GM11168 (cell line): ENCODE data around the gene SLC23A2.
"Not testable (repeated sequence)": the region's sequence is repeated elsewhere in the genome, so short reads cannot be mapped to it uniquely, and the experiment has no call there.

Experiments
- in situ Hi-C: fragments of 300-500 bp; cut with MboI; formaldehyde crosslinking; loops from one replicate; pipeline ENCODE4 v1.12.0; 2022; ENCODE audit warnings: low sequenced_read_pairs; ENCODE audit not compliant: unreplicated experiment

Gene SLC23A2

DNA sequence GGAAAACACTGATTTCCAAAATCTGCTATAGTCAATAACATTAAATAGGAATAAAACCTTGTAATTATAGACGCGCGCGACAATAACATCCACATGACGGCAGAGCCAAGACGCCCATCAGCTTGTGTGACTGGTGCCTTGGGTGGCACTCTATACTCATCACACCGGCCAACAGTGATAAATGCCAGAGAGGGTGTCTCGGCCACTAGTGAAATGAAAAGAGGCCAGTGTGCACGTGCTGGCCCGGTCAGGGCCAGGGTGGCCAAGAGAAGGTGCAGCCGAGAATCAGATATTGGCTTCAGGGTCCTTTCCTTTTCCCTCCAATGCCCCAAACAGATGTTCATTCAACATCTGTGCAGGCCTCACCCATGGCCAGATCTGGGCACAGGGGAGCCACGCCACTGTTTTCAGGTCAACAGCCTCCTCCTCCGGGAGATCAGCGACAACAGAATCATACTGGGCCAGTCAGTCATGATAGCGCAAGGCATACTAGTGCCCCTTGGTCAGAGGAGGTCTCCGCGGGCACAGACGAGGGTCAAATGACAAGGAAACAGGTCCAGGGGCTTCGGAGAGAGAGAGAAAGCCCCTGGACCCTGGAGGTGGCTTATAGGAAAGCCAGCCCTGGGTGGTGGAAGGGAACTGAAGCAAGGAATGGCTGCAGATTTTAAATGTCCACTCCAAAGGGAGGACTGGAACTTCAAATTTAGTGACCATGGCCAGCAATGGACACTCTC lies 145.1 kb downstream of the SLC23A2 start:
- in situ Hi-C loops: no loop called here

DNA sequence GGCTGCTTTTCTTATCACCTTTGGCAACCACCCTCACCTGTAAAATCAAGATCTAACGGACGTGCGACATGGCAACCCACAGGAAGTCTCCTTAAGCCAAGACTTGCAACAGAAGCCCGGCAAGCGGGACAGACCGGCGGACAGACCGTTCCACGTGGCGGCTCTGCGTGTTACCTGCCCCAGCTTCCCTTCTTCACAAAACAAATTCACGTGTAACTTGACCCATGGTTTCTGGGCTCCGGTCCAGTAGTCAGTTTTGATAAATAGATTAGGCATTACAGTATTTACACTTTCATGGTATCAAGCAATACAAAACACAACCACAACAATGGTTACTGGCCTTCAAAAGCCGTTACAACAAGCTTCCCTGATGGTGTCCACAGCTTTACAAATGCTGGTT lies 145.8 kb downstream of the SLC23A2 start:
- in situ Hi-C loops: no loop called here

DNA sequence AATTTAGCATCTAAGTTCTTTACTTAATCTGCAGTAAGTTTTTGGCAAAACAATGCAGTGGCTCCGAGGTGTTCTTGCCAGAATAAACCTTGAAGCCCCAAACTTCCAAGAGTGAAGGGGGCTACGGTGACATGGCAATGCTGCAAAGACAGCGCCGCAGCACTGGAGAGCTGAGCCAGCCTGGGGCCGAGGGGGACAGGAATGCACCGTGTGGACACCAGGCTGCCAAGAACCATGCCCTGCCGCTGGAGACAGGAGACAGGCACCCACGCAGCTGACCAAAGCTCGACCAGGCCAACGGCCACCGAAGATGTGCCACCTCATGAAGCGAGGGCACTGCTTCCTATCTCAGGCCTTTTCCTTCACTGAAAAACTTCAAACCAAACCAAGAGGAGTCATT lies 146.2 kb downstream of the SLC23A2 start:
- in situ Hi-C loops: no loop called here

DNA sequence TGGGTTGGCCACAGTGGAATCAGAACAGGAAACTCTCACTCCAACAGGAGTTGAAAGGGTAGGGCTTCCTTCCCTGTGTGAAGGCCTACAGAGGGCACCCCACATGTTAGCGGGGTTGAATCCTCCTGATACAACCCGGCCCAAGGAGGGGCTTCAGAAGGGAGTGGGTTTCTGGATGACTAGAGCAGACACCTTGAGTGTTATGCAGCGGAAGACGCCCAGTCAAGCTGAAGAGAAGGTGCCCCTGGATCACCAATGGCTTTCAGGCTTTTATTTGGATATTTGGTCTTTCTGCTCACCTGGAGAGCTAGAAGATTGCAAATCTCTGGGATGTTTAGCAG lies 146.8 kb downstream of the SLC23A2 start:
- in situ Hi-C loops: no loop called here

DNA sequence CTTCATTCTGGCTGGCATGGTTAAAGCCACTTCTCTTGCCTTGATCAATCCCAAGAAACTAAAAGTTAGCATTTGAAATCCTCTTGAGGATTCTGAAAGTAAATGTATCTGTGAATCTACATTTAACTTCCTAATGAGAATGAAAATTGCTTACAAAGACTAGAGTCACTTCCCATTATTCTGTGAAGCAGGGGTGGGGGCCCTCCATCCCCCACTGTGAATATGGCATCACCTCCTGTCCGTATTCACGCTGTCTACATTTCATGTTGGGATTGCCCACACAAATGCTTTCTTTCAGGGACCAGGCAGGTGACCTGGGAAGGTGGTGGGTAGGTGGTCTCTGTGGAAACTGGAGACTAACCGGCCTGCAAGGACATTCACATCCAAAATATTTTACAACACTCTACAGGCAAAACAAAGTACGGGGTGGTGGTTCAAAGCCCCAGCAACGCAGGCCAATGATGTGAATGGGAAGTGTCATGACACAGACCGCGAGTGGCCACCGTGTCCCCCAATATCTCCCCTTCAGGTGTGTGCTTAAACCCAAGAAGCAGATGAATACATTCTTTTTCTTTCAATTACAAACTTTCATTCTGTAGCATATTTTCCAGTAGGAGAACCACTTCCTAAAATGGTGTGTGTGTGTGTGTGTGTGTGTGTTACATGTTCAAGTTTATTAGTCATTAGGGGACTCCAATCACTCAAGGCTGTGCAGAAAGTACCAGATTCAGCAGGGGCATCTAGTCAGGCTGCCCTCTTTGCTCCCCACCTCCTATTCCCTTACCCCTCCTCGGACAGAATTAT lies 147.4 kb downstream of the SLC23A2 start:
- in situ Hi-C loops: no loop called here

DNA sequence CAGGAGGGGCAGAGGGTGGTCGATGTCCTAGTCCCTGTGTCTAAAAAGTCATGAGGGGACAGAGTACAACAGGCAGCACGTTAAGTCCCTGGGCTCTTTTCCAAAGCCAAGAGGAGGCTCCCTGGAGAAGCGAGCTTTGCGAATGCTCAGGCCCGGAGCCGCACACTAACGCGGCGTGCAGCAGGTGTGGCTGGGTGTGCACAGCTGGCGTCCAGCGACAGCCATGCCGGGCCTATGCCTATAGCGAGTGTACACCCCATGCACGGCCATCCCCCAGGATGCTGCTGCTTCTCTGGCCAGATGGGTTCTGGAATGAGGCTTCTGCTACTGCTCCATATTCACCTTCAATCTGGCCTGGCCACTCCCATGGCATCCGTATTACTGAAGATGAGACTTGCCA lies 148.3 kb downstream of the SLC23A2 start:
- in situ Hi-C loops: no loop called here

DNA sequence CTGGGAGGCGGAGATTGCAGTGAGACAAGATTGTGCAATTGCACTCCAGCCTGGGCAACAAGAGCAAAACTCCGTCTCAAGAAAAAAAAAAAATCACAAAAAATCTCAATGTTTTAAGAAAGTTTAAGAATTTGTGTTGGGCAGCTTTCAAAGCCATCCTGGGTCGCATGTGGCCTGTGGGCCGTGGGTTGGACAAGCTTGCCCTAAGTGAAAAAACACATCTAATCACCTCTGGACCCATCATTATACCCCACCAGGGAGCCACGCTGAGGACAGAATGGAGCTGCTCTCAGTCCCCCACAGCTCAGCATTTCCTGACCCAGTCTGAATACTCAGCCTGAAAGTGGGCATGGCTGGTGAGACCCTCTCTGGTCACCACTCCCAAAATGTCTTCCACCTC lies 150.3 kb downstream of the SLC23A2 start:
- in situ Hi-C loops: no loop called here

DNA sequence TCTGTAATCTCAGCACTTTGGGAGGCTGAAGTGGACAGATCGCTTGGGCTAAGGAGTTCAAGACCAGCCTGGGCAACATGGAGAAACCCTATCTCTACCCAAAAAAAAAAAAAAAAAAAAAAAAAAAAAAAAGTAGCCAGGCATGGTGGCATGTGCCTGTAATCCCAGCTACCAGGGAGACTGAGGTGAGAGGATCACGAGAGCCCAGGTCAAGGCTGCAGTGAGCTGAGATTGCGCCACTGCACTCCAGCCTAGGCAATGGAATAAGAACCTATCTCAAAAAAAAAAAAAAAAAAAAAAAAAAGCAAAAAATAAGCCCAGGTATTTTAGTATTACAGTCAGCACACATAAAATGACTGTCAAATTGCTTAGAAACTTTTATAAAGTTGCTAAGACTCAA lies 152.5 kb downstream of the SLC23A2 start:
- in situ Hi-C loops: not testable (repeated sequence)

DNA sequence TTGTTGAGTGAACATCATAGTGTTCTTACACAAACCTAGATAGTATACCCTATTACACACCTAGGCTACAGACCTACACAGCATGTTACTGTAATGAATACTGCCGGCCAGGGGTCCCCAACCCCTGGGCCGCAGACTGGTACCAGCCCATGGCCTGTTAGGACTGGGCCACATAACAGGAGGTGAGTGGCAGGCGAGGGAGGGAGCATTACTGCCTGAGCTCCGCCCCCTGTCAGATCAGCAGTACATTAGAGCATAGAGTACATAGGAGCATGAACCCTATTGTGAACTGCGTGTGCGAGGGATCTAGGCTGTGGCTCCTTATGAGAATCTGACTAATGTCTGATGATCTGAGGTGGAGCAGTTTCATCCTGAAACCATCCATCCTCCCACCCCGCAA lies 153.3 kb downstream of the SLC23A2 start:
- in situ Hi-C loops: no loop called here

DNA sequence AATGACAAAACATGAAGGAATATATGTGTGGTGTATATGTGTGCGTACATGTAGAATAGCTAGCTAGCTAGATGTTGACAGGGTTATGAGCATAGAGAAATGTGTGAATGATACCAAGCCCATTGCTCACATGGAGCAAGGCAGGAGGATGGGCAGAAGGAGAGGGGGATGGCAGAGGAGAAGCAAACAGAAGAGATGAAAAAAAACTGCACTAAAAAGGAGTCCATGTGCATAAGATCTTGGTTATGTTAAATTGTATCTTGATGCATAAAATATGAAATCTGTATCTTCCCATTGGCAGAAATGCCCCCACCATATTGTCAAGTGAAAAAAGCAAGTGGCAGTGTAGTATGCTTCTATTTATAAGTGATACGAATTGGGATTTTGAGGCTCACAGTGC lies 154.5 kb downstream of the SLC23A2 start:
- in situ Hi-C loops: no loop called here

DNA sequence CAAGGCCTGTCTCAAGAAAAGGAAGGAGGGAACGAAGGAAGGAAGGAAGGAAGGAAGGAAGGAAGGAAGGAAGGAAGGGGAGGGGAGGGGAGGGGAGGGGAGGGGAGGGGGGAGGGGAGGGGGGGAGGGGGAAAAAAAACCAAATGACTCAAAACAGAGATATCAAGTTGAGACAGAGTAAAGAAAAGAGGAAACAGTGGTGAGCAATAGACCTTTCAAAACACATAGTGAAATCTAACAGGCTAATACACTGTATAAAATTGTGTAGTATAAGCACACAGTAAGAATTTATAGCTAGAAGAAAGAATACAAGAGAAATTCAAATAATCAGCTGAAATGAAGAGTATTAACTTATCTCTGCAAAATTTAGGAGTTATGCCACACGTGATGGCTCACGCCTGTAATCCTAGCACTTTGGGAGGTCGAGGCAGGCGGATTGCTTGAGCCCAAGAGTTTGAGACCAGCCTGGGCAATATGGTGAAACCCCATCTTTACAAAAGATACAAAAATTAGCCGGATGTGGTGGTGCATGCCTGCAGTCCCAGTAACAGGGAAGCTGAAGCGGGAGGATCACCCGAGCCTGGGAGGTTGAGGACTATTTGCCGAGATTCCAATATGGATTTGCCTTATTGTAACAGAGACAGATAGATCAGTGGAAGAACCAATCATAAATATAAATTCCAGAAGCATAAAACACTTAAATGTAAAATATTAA lies 156.4 kb downstream of the SLC23A2 start:
- in situ Hi-C loops: no loop called here

DNA sequence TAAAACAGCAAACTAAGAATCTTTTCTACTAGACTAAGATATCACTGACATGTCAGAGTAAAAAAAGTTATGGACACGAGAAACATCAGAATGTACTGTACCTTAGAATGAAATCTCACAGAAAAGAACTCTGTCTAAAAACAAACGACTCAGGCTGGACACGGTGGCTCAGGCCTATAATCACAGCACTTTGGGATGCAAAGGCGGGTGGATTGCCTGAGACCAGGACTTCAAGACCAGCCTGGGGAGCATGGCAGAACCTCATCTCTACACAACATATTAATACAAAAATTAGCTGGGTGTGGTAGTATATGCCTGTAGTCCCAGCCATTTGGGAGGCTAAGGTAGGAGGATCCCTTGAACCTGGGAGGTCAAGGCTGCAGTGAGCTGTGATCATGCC lies 157.0 kb downstream of the SLC23A2 start:
- in situ Hi-C loops: no loop called here

DNA sequence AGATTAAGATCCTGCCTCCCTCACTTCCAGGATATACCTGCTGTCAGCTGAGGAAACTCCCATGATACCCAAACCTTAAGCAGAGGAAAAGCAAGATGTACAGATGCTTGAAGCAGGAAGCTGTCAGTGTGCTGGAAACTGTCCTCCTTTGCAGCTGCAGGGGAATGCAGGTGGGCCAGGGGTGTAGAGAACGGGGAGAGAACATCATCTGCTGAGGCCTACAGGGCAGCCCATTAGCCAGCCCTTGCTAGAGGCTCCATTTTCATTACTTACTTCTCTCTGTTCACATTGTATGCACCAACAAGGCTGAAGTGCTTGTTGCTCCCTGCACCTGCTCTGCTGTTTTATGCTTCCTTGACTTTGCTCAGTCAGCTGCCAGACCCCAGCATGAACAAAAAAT lies 160.5 kb downstream of the SLC23A2 start:
- in situ Hi-C loops: no loop called here

DNA sequence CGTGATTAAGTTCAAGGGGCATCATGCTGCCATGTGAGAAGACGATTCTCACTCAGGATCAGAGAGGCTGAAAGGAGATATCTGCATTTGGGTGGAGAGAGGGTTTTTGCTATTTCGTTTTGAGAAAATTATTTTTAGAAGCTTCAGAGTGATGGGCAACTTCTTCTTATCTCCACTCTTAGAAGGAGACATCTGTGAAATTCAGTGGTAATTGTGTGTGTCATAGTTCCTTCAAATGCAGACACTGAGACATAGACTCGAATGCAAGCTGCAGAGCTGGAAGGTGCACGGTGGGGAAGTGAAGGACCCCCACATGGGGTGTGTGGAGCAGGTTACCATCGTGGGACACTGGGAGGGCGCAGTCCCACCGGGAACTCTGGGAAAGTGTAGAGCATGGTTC lies 162.8 kb downstream of the SLC23A2 start:
- in situ Hi-C loops: no loop called here

DNA sequence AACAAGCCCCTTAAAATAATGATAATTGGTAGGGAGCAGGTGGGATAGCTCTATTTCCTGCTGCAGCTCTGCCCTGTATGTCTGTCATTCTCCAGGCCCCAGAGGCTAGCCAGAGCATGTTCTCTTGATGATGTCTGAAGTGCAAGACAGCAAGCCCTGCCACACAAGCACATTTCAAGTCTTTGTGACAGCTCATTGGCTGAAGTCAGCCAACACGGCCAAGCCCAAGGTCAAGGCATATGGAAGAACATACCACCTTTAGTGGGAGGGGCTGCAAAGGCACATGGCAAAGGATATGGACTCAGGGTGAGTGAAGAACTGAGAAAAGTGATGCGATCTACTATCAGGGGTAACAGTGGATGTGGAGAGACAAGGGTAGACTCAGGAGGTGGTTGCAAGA lies 163.6 kb downstream of the SLC23A2 start:
- in situ Hi-C loops: no loop called here

DNA sequence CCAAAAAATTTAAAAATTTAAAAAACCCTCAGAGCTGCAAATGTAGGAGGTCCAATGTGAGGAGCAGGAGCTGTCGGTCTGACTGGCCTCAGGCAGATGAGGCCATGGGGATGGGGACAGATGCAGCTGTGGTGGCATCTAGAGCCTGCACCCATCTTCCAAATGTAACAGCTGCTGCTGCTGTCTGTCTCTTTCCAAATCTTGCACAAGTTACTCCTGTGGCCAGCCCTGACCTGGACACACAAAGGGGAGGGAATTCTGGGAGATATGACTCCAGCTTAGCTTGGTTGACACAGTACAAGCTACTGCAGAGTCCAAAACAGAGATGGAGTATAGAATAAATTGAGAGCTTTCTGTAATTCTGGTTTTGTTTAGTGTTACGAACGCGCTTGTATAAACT lies 164.4 kb downstream of the SLC23A2 start:
- in situ Hi-C loops: no loop called here

DNA sequence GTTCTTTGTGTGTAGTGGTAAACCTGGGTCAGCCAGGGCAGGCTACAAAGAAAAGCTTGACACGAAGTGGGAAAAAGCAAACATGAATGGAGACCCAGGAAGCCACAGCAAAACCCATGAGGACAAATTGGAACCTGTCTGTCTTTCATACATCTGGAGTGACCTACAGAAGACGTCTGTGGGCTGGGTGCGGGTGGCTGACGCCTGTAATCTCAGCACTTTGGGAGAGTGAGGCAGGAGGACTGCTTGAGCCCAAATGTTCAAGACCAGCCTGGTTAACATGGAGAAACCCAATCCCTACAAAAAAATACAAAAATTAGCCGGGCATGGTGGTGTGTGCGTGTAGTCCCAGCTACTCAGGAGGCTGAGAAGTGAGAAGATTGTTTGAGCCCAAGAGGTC lies 164.8 kb downstream of the SLC23A2 start:
- in situ Hi-C loops: no loop called here

DNA sequence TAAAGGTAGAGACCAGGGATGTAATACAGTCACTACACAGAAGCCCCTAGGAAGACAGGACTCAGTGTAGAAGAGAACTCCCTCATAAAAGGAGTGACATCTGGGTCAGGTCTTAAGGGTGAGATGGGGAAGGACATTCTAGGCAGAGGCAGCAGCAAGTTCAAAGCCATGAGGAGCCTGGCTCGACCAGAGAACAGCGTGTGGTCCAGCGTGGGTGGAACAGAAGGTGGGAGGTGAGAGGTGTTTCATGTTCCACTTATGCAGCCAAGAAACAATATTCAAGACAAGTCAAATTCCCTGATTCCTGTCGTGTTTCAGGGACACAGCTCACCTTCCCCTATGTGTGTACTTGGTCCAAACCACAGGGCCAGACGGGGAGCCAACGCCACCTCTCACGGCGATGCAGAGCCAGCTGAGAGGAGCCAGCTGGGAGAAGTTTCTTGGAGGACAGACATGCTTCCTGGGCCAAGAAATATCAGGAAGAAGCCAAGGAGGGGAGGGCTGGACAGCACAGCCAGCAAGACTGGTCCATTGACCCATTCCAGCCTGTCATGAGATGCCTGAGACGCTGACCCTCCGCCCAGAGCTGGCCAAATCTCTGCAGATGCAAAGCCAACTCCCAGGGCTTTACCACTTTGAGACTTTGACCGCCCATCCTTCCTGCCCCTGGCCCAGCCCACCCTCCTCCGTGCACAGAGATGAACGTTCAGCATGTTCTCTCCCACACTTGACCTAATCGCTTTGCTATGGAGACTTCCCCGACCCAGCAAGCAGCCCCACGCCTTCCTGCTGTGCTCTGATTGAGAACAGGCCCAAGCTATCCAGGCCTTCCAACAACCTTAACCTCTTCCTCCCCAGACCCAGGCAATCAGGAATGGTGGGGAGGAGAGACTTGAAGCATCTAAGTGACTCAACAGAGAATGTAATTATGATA lies 165.8 kb downstream of the SLC23A2 start:
- in situ Hi-C loops: no loop called here

DNA sequence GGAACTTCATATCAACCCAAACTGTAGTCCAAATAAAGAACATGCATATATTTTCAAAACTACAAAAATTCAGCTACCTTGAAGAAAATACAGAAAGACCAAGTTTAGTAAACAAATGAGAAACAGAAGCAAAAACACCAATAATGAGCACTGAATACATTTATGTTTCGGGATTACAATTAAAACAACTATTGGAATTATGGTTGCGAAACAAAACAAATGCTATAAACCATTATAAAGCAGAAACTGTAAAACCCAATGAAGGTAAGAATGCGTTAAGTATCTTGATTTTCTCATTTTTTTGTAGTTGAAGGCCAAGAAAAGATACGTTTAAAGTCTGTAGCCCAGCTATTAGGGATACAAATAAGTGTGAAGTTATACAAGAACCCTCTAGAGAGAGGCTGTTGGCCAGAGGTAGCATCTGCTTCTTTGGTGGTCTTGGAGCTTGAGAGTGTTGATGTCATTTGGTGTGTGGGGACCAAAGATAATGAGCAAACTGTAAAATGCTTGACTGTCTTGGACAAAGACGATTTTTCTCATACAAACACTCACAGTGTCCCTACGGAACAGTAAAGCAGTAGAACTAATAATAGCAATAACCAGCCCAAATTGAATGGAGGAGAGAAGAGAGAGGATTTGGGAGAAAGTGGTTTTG lies 168.1 kb downstream of the SLC23A2 start:
- in situ Hi-C loops: no loop called here

DNA sequence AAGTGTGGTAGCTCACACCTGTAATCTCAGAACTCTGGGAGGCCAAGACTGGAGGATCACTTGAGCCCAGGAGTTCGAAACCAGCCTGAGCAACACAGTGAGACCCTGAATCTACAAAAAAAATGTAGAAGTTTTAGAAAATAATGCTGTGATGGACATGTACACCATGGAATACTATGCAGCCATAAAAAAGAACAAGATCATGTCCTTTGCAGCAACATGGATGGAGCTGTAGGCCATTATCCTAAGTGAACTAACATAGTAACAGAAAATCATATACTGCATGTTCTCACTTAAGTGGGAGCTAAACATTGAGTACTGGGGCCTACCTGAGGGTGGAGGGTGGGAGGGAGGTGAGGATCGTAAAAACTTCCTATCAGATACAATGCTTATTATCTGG lies 168.8 kb downstream of the SLC23A2 start:
- in situ Hi-C loops: no loop called here
